ENCODE results near the gene FNDC3B.

GRCh38 chr3:172320468-172320867, 281.1 kb downstream of the FNDC3B start:
- TF ChIP-seq CTCF (IDR thresholded peaks at IDR 0.05; ENCODE audit: control extremely low read depth in 1 of 3, insufficient read depth in 1 of 3, low read depth in 1 of 3, low read length in 3 of 3) (no peak), TCF12 (IDR thresholded peaks at IDR 0.05; ENCODE audit: low read depth, low read length) (no peak), RAD21 (IDR thresholded peaks at IDR 0.05 in 1 of 2, conservative IDR thresholded peaks at IDR 0.05 in 1 of 2; ENCODE audit: low read depth in 2 of 2, low read length in 2 of 2) (no peak), JUN (IDR thresholded peaks at IDR 0.05; ENCODE audit: low read depth, low read length) (no peak), SIN3A (conservative IDR thresholded peaks at IDR 0.05 in 1 of 2, IDR thresholded peaks at IDR 0.05 in 1 of 2; ENCODE audit: low read depth in 1 of 2, low read length in 2 of 2) (no peak), EP300 (IDR thresholded peaks at IDR 0.05; ENCODE audit: borderline replicate concordance in 1 of 2, low read depth in 2 of 2, low read length in 2 of 2) (no peak), CBX8 (IDR thresholded peaks at IDR 0.05; ENCODE audit: borderline replicate concordance, low read depth, low read length) (no peak), SRF (IDR thresholded peaks at IDR 0.05; ENCODE audit: low read depth, low read length) (no peak), ZNF274 (IDR thresholded peaks at IDR 0.05; ENCODE audit: borderline replicate concordance, extremely low read depth, low read length) (no peak), POLR2AphosphoS5 (IDR thresholded peaks at IDR 0.05; ENCODE audit: low read depth, low read length) (no peak)
- TF ChIP-seq, protein P1, sequence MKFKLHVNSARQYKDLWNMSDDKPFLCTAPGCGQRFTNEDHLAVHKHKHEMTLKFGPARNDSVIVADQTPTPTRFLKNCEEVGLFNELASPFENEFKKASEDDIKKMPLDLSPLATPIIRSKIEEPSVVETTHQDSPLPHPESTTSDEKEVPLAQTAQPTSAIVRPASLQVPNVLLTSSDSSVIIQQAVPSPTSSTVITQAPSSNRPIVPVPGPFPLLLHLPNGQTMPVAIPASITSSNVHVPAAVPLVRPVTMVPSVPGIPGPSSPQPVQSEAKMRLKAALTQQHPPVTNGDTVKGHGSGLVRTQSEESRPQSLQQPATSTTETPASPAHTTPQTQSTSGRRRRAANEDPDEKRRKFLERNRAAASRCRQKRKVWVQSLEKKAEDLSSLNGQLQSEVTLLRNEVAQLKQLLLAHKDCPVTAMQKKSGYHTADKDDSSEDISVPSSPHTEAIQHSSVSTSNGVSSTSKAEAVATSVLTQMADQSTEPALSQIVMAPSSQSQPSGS (IDR thresholded peaks at IDR 0.05; ENCODE audit: low read length), result no peak
- TF ChIP-seq, protein P2, sequence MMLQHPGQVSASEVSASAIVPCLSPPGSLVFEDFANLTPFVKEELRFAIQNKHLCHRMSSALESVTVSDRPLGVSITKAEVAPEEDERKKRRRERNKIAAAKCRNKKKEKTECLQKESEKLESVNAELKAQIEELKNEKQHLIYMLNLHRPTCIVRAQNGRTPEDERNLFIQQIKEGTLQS (IDR thresholded peaks at IDR 0.05; ENCODE audit: insufficient read depth, low read depth, low read length), result no peak
